Gastrocnemius medialis (tissue), 4 donors: Measurements from ENCODE around the gene DNPEP.

Experiments used
- POLR2A ChIP-seq, 2 donors: fragments of 450-650 bp; IDR thresholded peaks; one replicate each; pipeline ENCODE4 v1.6.1; 2017; ENCODE audit warnings: antibody characterized with exemption in 2 of 2, mild to moderate bottlenecking in 2 of 2, moderate library complexity in 2 of 2
- TF ChIP-seq, protein P1 (sequence below), 5 experiments: fragments of 450-650 bp in 3 of 5; fragments of 200-600 bp in 2 of 5; sonication (generic) in 2 of 5; IDR thresholded peaks in 4 of 5; conservative IDR thresholded peaks in 1 of 5; 1 replicate in 4 of 5; 2 replicates in 1 of 5; pipeline ENCODE4 v1.5.1; 2016 to 2019; ENCODE audit warnings: antibody characterized with exemption in 5 of 5, mild to moderate bottlenecking in 3 of 5, moderate library complexity in 3 of 5

DNA sequence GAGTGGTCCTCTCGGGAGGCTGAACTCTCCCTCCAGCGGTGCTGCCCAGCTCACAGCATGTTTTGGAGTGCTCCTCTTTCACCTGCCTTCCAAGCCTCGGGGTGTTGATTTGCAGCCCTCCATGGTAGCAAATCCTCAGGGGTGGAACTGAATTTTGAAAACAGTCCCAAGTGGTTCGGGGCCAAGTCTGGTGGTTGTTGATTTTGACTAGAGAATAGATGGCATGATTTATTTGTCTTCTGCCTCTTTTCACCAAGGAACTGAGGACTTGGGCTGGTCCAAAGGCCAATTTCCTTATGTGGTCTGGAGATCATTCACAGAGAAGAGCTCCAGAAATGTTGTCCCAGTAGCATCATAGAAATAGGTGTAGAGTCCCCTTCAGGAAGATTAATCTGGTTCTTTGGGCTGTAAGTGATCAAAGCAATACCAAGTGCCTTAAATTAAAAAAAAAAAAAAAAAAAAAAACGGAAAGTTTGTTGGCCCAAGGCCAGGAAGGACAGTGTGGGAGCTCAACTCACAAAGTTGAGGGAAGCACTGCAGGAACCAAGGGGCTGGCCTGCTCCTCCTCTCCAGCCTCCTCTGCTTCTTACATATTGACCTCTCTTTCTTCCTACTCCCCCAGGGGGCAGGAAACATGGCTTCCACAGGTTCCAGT, 28.0 kb upstream of the DNPEP start:
- TF ChIP-seq, protein P1, sequence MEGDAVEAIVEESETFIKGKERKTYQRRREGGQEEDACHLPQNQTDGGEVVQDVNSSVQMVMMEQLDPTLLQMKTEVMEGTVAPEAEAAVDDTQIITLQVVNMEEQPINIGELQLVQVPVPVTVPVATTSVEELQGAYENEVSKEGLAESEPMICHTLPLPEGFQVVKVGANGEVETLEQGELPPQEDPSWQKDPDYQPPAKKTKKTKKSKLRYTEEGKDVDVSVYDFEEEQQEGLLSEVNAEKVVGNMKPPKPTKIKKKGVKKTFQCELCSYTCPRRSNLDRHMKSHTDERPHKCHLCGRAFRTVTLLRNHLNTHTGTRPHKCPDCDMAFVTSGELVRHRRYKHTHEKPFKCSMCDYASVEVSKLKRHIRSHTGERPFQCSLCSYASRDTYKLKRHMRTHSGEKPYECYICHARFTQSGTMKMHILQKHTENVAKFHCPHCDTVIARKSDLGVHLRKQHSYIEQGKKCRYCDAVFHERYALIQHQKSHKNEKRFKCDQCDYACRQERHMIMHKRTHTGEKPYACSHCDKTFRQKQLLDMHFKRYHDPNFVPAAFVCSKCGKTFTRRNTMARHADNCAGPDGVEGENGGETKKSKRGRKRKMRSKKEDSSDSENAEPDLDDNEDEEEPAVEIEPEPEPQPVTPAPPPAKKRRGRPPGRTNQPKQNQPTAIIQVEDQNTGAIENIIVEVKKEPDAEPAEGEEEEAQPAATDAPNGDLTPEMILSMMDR (IDR thresholded peaks at IDR 0.05 in 4 of 5, conservative IDR thresholded peaks at IDR 0.05 in 1 of 5), result no peak
- no peak for TF ChIP-seq POLR2A (IDR thresholded peaks at IDR 0.05)
